ENCODE results near the gene NOL7.

NOL7 gene

DNA sequence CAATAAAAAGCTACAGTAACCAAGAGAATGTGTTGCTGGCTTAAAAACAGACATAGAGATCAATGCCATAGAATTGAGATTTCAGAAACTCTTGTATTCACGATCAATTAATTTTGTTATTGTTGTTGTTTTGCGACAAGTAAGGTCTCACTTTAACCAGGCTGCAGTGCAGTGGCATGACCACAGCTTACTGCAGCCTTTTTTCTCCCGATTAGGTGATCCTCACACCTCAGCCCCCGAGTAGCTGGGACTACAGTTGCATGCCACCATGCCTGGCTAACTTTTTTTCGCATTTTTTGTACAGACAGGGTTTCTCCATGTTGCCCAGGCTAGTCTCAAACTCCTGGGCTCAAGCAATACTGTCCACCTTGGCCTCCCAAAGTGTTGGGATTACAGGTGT, 54.3 kb downstream of the NOL7 start:
- TF ChIP-seq, protein P1, sequence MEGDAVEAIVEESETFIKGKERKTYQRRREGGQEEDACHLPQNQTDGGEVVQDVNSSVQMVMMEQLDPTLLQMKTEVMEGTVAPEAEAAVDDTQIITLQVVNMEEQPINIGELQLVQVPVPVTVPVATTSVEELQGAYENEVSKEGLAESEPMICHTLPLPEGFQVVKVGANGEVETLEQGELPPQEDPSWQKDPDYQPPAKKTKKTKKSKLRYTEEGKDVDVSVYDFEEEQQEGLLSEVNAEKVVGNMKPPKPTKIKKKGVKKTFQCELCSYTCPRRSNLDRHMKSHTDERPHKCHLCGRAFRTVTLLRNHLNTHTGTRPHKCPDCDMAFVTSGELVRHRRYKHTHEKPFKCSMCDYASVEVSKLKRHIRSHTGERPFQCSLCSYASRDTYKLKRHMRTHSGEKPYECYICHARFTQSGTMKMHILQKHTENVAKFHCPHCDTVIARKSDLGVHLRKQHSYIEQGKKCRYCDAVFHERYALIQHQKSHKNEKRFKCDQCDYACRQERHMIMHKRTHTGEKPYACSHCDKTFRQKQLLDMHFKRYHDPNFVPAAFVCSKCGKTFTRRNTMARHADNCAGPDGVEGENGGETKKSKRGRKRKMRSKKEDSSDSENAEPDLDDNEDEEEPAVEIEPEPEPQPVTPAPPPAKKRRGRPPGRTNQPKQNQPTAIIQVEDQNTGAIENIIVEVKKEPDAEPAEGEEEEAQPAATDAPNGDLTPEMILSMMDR (IDR thresholded peaks at IDR 0.05; ENCODE audit: low read depth, low read length), result no peak
- no peak for TF ChIP-seq EZH2phosphoT487 (IDR thresholded peaks at IDR 0.05; ENCODE audit: low read depth)
- Histone ChIP-seq H3K27ac (ENCODE audit: low read length) (no peak overlapping the region), H3K79me2 (ENCODE audit: low read length) (peaks cover 71% of the 10 kb centered on the region), H3K9me3 (ENCODE audit: insufficient read depth, low read length) (no peaks in the 10 kb centered on the region), H3K4me1 (ENCODE audit: low read length) (peaks cover 8% of the 10 kb centered on the region), H3K4me2 (ENCODE audit: low read length) (no peak overlapping the region), H3K36me3 (replicated peaks; ENCODE audit: low read depth, low read length) (no peaks in the 10 kb centered on the region), H3K4me3 (ENCODE audit: low read length) (no peak overlapping the region), H3K27me3 (ENCODE audit: low read depth, low read length) (no peaks in the 10 kb centered on the region), H4K20me1 (ENCODE audit: insufficient read depth, low read length) (0 out of 2 replicates have a peak, but pooled peaks cover 4% of the 10 kb centered on the region), H2AFZ (ENCODE audit: low read depth, low read length) (no peak overlapping the region), H3K9ac (ENCODE audit: low read length) (no peak overlapping the region)

Data from OCI-LY3 (cell line).